ENCODE data around the gene CDT1.
"Not testable (repeated sequence)": the region's sequence is repeated elsewhere in the genome, so short reads cannot be mapped to it uniquely, and the experiment has no call there.

Gene CDT1

GRCh38 chr16:88768071-88768783, 35.4 kb upstream of the CDT1 start:
- no peak for DNase-seq (ENCODE audit: insufficient read length, low spot score)
- no peak for FAIRE-seq

- FAIRE-seq (no peak), DNase-seq (ENCODE audit: insufficient read length, low spot score) (peak; percentile 89)
Observed at GRCh38 chr16:88769617-88770460, 33.8 kb upstream of the CDT1 start.

GRCh38 chr16:88770461-88771293, 32.9 kb upstream of the CDT1 start:
- peak; percentile 64 for FAIRE-seq
- DNase-seq (ENCODE audit: insufficient read length, low spot score): no peak

- FAIRE-seq: no peak
- DNase-seq (ENCODE audit: insufficient read length, low spot score): no peak
Observed at GRCh38 chr16:88771294-88771772, 32.3 kb upstream of the CDT1 start.

GRCh38 chr16:88771781-88772180, 31.8 kb upstream of the CDT1 start:
- not testable (repeated sequence) for DNase-seq (ENCODE audit: insufficient read length, low spot score); FAIRE-seq

GRCh38 chr16:88772871-88773811, 30.4 kb upstream of the CDT1 start:
- FAIRE-seq (no peak), DNase-seq (ENCODE audit: insufficient read length, low spot score) (no peak)

- FAIRE-seq (no peak), DNase-seq (ENCODE audit: insufficient read length, low spot score) (no peak)
Observed at GRCh38 chr16:88773812-88774291, 29.7 kb upstream of the CDT1 start.

GRCh38 chr16:88774544-88775393, 28.8 kb upstream of the CDT1 start:
- no peak for FAIRE-seq
- no peak for DNase-seq (ENCODE audit: insufficient read length, low spot score)

- DNase-seq (ENCODE audit: insufficient read length, low spot score) (no peak), FAIRE-seq (no peak)
Observed at GRCh38 chr16:88775825-88776224, 27.8 kb upstream of the CDT1 start.

GRCh38 chr16:88777471-88778270, 25.9 kb upstream of the CDT1 start:
- FAIRE-seq: no peak
- DNase-seq (ENCODE audit: insufficient read length, low spot score): no peak

GRCh38 chr16:88778271-88778525, 25.4 kb upstream of the CDT1 start:
- FAIRE-seq (no peak), DNase-seq (ENCODE audit: insufficient read length, low spot score) (no peak)

GRCh38 chr16:88778541-88779065, 25.0 kb upstream of the CDT1 start:
- no peak for FAIRE-seq
- no peak for DNase-seq (ENCODE audit: insufficient read length, low spot score)

GRCh38 chr16:88779406-88780141, 24.0 kb upstream of the CDT1 start:
- DNase-seq (ENCODE audit: insufficient read length, low spot score) (no peak), FAIRE-seq (no peak)

- FAIRE-seq (no peak), DNase-seq (ENCODE audit: insufficient read length, low spot score) (no peak)
Observed at GRCh38 chr16:88780142-88781062, 23.2 kb upstream of the CDT1 start.

- FAIRE-seq: peak; percentile 86
- DNase-seq (ENCODE audit: insufficient read length, low spot score): no peak
Observed at GRCh38 chr16:88781140-88782077, 22.2 kb upstream of the CDT1 start.
